Thyroid gland (tissue), 4 donors: ENCODE measurements around the gene FAF2.

Experiments
- POLR2A ChIP-seq, 2 donors: fragments of 450-650 bp; IDR thresholded peaks; one replicate each; pipeline ENCODE4 v1.6.1; 2017; ENCODE audit warnings: antibody characterized with exemption in 2 of 2, mild to moderate bottlenecking in 2 of 2, moderate library complexity in 1 of 2
- TF ChIP-seq, protein P1 (sequence below), 6 experiments: fragments of 200-600 bp in 3 of 6; fragments of 450-650 bp in 3 of 6; sonication (generic) in 3 of 6; IDR thresholded peaks; one replicate each; pipeline ENCODE4 v1.5.1; 2016 to 2019; ENCODE audit warnings: antibody characterized with exemption in 6 of 6, mild to moderate bottlenecking in 2 of 6, inconsistent platforms in 1 of 6, moderate library complexity in 1 of 6

DNA sequence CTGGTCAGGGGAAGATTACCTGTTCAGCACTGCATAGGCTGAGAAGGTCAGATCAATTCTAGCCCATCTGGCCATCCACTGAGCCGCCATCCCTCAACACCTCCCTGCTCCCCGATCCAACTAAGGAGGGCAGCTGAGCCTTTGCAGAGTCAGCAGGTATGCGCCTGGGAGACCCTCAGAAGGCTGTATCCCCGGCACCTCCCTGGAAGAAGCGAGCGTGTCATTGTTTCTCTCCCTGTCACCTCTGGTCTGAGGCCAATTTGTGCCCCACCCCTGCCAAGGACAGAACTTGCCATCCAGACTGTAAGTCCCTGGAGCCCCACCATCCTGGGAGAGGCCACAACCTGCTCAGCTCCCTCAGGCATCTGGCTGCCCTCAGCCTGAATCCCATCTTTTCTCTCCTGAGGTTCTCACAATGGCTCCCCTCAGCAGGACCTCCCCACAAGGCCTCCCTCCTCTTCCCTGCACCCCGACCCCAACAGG is 34.4 kb upstream of the FAF2 start:
- TF ChIP-seq POLR2A (IDR thresholded peaks at IDR 0.05): no peak
- TF ChIP-seq, protein P1, sequence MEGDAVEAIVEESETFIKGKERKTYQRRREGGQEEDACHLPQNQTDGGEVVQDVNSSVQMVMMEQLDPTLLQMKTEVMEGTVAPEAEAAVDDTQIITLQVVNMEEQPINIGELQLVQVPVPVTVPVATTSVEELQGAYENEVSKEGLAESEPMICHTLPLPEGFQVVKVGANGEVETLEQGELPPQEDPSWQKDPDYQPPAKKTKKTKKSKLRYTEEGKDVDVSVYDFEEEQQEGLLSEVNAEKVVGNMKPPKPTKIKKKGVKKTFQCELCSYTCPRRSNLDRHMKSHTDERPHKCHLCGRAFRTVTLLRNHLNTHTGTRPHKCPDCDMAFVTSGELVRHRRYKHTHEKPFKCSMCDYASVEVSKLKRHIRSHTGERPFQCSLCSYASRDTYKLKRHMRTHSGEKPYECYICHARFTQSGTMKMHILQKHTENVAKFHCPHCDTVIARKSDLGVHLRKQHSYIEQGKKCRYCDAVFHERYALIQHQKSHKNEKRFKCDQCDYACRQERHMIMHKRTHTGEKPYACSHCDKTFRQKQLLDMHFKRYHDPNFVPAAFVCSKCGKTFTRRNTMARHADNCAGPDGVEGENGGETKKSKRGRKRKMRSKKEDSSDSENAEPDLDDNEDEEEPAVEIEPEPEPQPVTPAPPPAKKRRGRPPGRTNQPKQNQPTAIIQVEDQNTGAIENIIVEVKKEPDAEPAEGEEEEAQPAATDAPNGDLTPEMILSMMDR (IDR thresholded peaks at IDR 0.05): no peak
